ENCODE results near the gene ZNF174. TPM values are rescaled to one million over a fixed set of nuclear protein-coding genes. Genes with fewer than 3 reads are reported as not detected.

ZNF174 gene
- total RNA-seq, 1 experiment from 2014 or later: 10.8 TPM

DNA sequence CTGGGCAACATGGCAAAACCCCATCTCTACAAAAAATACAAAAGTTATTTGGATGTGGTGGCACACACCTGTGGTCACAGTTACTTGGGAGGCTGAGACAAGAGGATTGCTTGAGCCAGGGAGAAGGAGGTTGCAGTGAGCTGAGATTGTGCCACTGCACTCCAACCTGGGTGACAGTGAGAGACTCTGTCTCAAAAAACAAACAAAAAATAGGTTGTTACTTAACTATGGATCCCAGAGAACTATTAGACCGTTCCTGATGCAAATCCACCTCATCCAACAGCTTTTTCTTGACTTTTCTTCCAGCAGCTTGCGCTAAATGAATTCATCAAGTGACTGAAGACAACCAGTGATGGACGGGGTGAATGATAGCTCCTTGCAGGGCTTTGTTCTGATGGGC, 45.4 kb upstream of the ZNF174 start, which contains the start of gene OR2C1:
Gene OR2C1 (plus strand): TSS at position 301 of the 400 bp plus-strand sequence. CDS start 52 bp downstream, at position 353.
- Histone ChIP-seq H3K4me1 (ENCODE audit: insufficient read depth, low read length) (no peaks in the 10 kb centered on the region), H3T11ph (ENCODE audit: low read length) (no peak within 1 kb of the TSS), H2AFZ (ENCODE audit: low read length) (no peak within 1 kb of the TSS), H2BK12ac (ENCODE audit: insufficient read length, low read depth, low read length) (no peak within 1 kb of the TSS), H3K18ac (ENCODE audit: insufficient read length, low read depth, low read length) (no peak within 1 kb of the TSS), H3K79me2 (ENCODE audit: insufficient read depth, low read length) (no peaks in the 10 kb centered on the region), H2BK120ac (ENCODE audit: low read depth, low read length, poor library complexity, severe bottlenecking) (no peak within 1 kb of the TSS), H3K27me3 (ENCODE audit: insufficient read depth, low read length) (no peaks in the 10 kb centered on the region), H2AK5ac (ENCODE audit: insufficient read length, low read length) (no peak within 1 kb of the TSS), H4K91ac (ENCODE audit: insufficient read length, low read depth, low read length) (no peak within 1 kb of the TSS), H4K8ac (replicated peaks; ENCODE audit: insufficient read length, low read depth, low read length) (no peak within 1 kb of the TSS), H3K56ac (ENCODE audit: insufficient read length, low read depth, low read length) (no peak within 1 kb of the TSS), H2BK15ac (ENCODE audit: low read depth, low read length) (no peak within 1 kb of the TSS), H2BK5ac (ENCODE audit: insufficient read length, low read length) (no peak within 1 kb of the TSS), H3K4me2 (ENCODE audit: insufficient read depth, insufficient read length, low read length) (no peak within 1 kb of the TSS), H3K9ac (ENCODE audit: extremely low read depth, insufficient read length, low read length) (no peak within 1 kb of the TSS), H3K27ac (ENCODE audit: insufficient read length, low read depth, low read length) (no peak within 1 kb of the TSS), H4K20me1 (ENCODE audit: control insufficient read depth, insufficient read depth, insufficient read length) (no peaks in the 10 kb centered on the region), H2BK20ac (ENCODE audit: low read depth, low read length, poor library complexity, severe bottlenecking) (no peak within 1 kb of the TSS), H3K14ac (ENCODE audit: insufficient read depth, low read length) (no peak within 1 kb of the TSS), H3K23me2 (ENCODE audit: insufficient read length, low read depth, low read length, poor library complexity, severe bottlenecking) (no peaks in the 10 kb centered on the region), H4K5ac (ENCODE audit: insufficient read length, low read depth, low read length) (no peak within 1 kb of the TSS), H3K23ac (ENCODE audit: insufficient read length, low read depth, low read length) (no peak within 1 kb of the TSS), H3K4ac (ENCODE audit: low read depth, low read length) (no peak within 1 kb of the TSS), H3K9me3 (ENCODE audit: control insufficient read depth, low read depth, low read length) (peaks cover 6% of the 10 kb centered on the region), H3K79me1 (ENCODE audit: insufficient read depth, low read depth, low read length, poor library complexity, severe bottlenecking) (no peaks in the 10 kb centered on the region)
- H3K36me3 Mint-ChIP-seq (ENCODE audit: insufficient read depth in 1 of 3, low read depth in 3 of 3): peaks cover 0 to 2% (median 0%) of the 10 kb centered on the region in 3 experiments; a peak in 1 of 7 replicates
- DNase-seq: no peak
- no peak within 1 kb of the TSS for H3K27ac Mint-ChIP-seq
- TF ChIP-seq, protein P1, sequence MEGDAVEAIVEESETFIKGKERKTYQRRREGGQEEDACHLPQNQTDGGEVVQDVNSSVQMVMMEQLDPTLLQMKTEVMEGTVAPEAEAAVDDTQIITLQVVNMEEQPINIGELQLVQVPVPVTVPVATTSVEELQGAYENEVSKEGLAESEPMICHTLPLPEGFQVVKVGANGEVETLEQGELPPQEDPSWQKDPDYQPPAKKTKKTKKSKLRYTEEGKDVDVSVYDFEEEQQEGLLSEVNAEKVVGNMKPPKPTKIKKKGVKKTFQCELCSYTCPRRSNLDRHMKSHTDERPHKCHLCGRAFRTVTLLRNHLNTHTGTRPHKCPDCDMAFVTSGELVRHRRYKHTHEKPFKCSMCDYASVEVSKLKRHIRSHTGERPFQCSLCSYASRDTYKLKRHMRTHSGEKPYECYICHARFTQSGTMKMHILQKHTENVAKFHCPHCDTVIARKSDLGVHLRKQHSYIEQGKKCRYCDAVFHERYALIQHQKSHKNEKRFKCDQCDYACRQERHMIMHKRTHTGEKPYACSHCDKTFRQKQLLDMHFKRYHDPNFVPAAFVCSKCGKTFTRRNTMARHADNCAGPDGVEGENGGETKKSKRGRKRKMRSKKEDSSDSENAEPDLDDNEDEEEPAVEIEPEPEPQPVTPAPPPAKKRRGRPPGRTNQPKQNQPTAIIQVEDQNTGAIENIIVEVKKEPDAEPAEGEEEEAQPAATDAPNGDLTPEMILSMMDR (conservative IDR thresholded peaks at IDR 0.05): no peak
- no CpG with 5 or more reads among the region's 3 CpGs for WGBS (ENCODE audit: extremely low coverage, insufficient read length, low lambda C conversion rate)
- no peaks in the 10 kb centered on the region for H3K4me1 Mint-ChIP-seq
- peaks cover 39% of the 10 kb centered on the region for H3K27me3 Mint-ChIP-seq (ENCODE audit: low read depth)
- H3K4me3 Mint-ChIP-seq: no peak within 1 kb of the TSS
- peaks cover 69 to 75% of the 10 kb centered on the region in 2 experiments for H3K9me3 Mint-ChIP-seq
